ENCODE measurements around the gene THRB.

THRB gene

DNA sequence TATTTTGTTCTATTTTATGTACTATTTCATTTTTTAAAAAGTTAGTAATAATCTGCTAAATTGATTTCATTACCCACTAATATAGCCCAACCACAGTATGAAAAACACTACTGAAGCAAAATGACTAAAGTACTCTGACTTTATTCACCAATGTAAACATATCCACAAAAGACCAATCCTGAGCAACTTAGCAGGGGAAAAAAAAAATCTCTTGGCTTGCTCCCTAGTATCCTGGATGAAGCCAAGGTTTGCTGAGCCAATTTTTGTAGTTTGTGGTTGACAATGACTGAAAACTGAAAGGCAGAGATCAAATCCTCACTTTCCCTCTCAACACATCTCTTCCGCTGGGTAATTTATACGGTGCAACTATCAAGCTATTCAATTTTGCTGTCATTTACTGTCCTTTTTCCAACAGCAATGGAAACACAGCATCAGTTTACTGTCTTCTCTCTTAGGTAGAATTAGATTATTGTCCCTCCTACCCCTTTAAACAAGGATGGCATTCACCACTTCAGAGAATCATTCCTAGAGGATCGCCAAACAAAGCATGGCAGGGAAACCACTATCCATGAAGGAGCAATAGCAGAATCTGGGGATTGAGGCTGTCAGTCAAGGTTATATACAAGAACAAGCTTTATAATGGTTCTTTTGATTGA is 149.7 kb downstream of the THRB start:
- TF ChIP-seq, protein P1, sequence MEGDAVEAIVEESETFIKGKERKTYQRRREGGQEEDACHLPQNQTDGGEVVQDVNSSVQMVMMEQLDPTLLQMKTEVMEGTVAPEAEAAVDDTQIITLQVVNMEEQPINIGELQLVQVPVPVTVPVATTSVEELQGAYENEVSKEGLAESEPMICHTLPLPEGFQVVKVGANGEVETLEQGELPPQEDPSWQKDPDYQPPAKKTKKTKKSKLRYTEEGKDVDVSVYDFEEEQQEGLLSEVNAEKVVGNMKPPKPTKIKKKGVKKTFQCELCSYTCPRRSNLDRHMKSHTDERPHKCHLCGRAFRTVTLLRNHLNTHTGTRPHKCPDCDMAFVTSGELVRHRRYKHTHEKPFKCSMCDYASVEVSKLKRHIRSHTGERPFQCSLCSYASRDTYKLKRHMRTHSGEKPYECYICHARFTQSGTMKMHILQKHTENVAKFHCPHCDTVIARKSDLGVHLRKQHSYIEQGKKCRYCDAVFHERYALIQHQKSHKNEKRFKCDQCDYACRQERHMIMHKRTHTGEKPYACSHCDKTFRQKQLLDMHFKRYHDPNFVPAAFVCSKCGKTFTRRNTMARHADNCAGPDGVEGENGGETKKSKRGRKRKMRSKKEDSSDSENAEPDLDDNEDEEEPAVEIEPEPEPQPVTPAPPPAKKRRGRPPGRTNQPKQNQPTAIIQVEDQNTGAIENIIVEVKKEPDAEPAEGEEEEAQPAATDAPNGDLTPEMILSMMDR (IDR thresholded peaks at IDR 0.05; ENCODE audit: low read depth, low read length, missing control alignments): no peak
- no peak for DNase-seq (ENCODE audit: extremely low read depth, low read depth)
- no peak overlapping the region for H3K4me3 ChIP-seq (replicated peaks; ENCODE audit: low read depth, low read length)

DNA sequence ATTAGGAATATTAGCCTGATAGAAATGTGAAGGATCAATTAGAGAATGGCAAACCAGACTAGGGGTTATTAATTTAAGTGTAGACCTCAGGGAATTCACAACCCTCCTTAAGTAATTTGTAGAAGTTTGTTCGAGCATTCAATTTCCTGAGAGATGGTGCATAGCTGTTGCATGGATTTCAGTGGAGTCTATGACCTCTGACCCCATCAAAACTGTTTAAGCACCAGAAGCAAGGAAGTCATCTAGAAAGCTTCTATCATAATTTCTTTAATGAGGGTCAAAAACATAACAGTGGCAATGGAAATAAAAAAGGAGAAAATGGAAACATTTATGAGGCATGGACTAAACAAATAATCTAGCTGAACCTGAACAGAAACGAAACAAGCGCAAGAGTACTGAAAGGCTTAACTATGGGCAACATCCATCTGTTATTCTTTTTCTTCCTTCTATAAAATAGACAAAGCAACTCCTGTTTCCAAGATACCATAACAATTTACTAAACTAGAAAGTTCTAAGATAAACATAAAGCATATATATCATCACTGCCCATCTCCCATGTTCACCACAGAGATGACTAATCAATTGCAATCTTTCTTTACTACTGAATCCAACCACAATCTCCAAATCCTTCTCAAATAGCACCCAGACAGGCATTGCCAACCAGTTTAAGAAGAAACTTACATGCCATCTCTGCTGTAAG is 151.4 kb downstream of the THRB start:
- H3K4me3 ChIP-seq (replicated peaks; ENCODE audit: low read depth, low read length): no peak overlapping the region
- DNase-seq (ENCODE audit: extremely low read depth, low read depth): no peak
- TF ChIP-seq, protein P1 (IDR thresholded peaks at IDR 0.05; ENCODE audit: low read depth, low read length, missing control alignments): no peak

DNA sequence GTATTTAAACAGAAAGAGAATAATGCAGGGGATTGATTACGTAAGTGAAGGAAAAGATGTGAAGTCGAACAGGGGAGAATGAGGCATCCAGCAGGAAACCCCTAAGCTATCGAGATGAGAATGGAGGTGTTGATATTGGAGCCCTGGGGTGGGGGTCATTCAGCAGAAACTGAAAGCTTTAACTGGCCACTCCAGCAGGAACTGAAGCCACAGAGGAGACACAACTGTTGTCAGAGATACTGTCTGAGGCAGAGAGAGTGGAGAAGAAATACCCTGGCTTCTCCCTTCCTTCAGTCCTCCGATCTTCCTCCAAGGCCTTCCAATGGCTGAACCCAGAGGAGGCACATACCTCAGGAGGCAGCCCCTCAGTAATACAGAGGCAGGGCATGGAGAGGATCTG is 152.4 kb downstream of the THRB start:
- TF ChIP-seq, protein P1 (IDR thresholded peaks at IDR 0.05; ENCODE audit: low read depth, low read length, missing control alignments): no peak
- no peak for DNase-seq (ENCODE audit: extremely low read depth, low read depth)
- H3K4me3 ChIP-seq (replicated peaks; ENCODE audit: low read depth, low read length): no peak overlapping the region

DNA sequence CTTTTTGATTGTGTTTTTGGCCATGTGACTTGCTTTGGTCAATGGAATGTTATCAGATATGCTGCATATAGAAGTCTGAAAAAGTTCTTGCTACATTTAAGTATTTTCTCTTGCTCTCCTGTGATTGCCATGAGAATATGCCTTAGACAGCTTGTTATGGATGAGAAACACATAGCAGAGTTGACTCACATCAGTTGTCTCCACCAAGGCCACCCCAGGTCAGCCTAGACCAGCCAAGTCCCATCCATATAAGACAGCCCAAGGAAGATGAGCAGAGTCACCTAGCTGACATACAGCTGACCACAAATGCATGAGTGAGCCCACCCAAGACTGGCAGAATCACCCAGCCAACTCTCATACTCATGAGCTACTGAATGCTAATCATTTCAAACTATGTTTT is 153.0 kb downstream of the THRB start:
- no peak overlapping the region for H3K4me3 ChIP-seq (replicated peaks; ENCODE audit: low read depth, low read length)
- TF ChIP-seq, protein P1 (IDR thresholded peaks at IDR 0.05; ENCODE audit: low read depth, low read length, missing control alignments): no peak
- DNase-seq (ENCODE audit: extremely low read depth, low read depth): no peak

DNA sequence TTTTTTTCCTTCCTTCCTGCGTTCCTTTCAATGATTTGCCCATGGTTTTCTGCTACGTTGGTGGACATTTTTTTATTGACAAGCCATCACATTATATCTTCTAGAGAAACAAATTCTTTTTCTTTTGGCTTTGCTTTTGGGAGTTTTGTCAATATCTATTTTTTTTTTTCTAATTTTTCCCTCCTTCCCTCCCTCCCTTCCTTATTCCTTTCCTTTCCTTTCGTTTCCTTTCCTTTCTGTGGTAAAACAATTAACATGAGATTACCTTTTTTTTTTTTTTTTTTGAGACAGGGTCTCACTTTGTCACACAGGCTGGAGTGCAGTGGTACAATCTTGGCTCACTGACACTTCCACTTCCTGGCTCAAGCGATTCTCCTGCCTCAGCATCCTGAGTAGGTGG is 153.7 kb downstream of the THRB start:
- no peak for DNase-seq (ENCODE audit: extremely low read depth, low read depth)
- no peak overlapping the region for H3K4me3 ChIP-seq (replicated peaks; ENCODE audit: low read depth, low read length)
- TF ChIP-seq, protein P1 (IDR thresholded peaks at IDR 0.05; ENCODE audit: low read depth, low read length, missing control alignments): no peak

DNA sequence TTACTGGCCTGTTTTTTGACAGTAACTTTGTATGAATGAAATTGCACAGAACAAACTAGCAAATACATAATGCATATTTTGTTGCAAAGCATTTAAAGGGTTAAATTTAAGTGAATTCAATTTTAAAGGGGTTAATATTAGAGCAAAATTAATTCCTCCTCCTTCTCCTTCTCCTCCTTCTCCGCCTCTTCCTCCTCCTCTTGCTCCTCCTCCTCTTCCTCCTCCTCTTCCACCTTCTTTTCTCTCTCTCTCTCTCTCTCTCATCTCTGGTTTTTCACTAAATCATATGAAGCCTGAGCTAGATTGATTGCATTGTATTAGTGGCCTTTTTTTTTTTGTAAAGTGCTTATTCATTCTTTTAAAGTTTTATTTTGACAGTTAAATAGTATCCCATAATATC is 154.5 kb downstream of the THRB start:
- TF ChIP-seq, protein P1 (IDR thresholded peaks at IDR 0.05; ENCODE audit: low read depth, low read length, missing control alignments): no peak
- no peak for DNase-seq (ENCODE audit: extremely low read depth, low read depth)
- H3K4me3 ChIP-seq (replicated peaks; ENCODE audit: low read depth, low read length): no peak overlapping the region
